ENCODE measurements around the gene AFAP1L2.

Gene AFAP1L2

DNA sequence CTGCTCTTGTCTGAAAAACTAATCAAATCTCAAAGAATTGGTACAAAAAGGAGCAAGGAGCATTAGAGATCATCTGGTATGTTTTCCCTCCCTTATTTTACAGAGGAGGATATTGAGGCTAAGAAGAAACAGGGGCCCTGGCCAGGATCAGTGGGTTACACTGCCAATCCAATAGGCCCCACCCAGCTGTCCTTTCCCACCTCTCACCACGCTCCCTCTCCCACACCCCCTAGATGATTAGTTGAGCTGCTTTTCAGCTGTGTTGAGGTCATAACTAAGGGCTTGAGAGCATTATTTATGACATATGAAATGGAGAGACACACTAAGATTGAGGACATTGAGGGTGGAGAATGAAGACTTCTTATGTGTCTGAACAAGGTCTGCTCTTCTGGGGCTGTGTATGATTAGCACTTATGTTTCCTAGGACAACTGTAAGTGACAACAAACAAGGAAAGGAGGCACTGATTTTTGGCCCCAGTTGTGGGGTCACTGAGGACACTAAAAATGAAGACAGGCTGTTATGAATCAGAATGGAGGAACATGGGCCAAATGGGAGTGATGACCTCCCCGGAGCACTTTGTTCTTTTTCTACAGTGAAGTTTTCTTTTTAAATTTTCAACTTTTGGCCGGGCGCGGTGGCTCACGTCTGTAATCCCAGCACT is 138.8 kb downstream of the AFAP1L2 start:
- intact Hi-C loops (cut with DNase I), result no loop called here
- no peak for DNase-seq

DNA sequence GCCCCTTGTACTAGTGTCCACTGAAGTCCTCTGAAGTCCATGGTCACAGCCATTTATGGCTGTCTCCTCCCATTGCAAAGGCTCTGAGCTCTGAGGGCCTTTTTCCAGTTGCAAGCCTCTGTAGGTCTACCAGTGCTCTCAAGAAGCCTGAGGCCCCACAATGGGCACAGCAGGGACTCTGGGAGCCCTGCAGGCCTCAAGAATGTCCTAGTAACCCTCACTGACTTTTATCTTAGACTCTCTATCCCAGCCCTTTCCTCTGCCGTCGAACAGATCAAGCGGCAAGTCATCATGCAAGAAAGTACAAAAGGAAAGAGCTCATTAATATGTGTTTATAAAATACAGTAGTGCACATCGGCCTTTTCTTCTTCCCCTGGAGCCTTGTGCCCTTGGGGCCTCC is 141.8 kb downstream of the AFAP1L2 start:
- no peak for DNase-seq
- intact Hi-C loops (cut with DNase I), result no loop called here

DNA sequence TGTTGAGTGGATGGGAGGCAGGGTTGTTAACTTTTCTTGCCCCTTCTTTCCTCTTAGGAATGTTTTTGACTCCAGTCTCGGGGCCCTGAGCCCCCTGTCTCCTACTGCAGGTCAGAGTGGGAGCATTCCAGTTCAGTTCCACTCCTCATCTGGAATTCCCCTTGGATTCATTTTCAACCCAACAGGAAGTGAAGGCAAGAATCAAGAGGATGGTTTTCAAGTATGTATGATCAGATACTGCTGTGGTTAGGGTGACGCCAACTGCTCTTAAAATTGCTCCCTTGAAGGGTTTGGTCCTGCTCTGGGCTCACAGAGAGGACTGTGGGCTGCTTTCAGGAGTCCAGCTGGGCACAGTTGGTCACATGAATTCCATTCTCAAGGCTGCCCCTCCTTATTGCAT is 143.2 kb downstream of the AFAP1L2 start:
- DNase-seq, result no peak
- intact Hi-C loops (cut with DNase I), result no loop called here

GRCh38 chr10:114260366-114260765 is 143.9 kb downstream of the AFAP1L2 start:
- no peak for DNase-seq
- intact Hi-C loops (cut with DNase I), result no loop called here

DNA sequence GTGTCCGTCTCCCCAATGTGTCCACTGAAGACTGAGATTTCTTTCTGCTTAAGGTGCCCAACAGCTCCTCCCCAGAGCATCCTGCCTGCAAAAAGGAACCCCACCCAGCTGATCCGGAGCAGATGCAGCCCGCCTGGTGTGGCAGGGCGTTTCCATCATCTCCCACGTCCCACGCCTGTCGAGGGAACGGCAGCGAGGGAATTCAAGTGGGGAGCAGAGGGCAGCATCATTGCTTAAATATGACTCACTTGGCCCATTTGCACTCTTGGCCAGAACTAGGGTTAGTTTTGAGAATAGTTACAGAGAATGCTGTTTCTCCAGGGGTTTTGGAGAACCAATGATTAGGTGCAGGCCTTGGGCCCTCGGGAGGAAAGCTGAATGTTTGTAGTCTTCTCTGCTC is 144.5 kb downstream of the AFAP1L2 start:
- intact Hi-C loops (cut with DNase I), result no loop called here
- DNase-seq, result no peak

- intact Hi-C loops (cut with DNase I), result no loop called here
- no peak for DNase-seq
These were observed 145.9 kb downstream of the AFAP1L2 start for GRCh38 chr10:114258274-114258840.

DNA sequence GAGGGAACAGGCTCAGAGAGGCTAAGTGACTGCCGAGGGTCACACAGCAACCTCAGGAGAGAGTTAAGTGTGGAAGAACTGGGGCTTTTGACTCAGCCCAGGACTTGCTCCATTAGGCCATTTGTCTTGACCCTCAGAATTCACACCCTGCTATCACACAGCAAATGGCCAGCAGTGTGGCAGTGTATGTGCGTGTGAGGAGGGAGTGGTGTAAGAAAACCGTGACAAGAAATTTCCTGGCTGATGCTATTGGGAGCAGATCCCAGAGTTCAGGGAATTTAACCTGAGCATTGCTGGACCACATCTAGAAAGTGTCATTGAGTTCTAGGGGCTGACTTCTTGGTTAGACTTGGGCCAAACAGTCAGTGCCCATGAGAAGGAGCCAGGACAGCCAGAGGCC is 146.8 kb downstream of the AFAP1L2 start:
- no peak for DNase-seq
- intact Hi-C loops (cut with DNase I), result no loop called here

GRCh38 chr10:114256822-114257221 is 147.5 kb downstream of the AFAP1L2 start:
- DNase-seq, result no peak
- intact Hi-C loops (cut with DNase I), result no loop called here

GRCh38 chr10:114256008-114256765 is 148.1 kb downstream of the AFAP1L2 start:
- intact Hi-C loops (cut with DNase I), result no loop called here
- no peak for DNase-seq

GRCh38 chr10:114255227-114255626 is 149.1 kb downstream of the AFAP1L2 start:
- intact Hi-C loops (cut with DNase I), result no loop called here

GRCh38 chr10:114252883-114253282 is 151.4 kb downstream of the AFAP1L2 start:
- intact Hi-C loops (cut with DNase I), result no loop called here
- no peak for DNase-seq

More at GRCh38 chr10:114255227-114255626, 149.1 kb downstream of the AFAP1L2 start:
- no peak for DNase-seq

DNA sequence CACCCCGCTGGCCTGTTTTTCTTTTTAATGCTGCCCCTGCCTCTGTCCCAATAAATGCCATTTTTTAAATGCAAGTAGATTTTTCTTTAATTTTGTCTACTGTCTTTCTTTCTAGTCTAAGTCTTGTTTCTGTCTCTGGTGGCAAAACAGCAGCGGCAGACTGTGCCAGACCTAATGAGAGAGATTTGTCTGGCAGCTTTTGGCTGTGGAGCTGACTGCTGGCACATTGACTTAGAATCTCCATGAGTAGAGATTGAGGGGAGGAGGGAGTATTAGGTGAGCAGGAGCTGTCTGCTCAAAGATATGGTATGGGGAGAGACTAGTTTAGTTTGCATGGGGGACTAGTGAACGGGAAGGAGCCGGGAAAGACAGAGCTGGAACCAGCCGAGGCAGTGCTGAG is 152.2 kb downstream of the AFAP1L2 start:
- intact Hi-C loops (cut with DNase I), result no loop called here
- DNase-seq, result no peak

- DNase-seq, result no peak
- intact Hi-C loops (cut with DNase I), result no loop called here
These were observed 153.6 kb downstream of the AFAP1L2 start for GRCh38 chr10:114250716-114251115.

- no peak for DNase-seq
- intact Hi-C loops (cut with DNase I), result no loop called here
These were observed 154.1 kb downstream of the AFAP1L2 start for GRCh38 chr10:114250236-114250635.

DNA sequence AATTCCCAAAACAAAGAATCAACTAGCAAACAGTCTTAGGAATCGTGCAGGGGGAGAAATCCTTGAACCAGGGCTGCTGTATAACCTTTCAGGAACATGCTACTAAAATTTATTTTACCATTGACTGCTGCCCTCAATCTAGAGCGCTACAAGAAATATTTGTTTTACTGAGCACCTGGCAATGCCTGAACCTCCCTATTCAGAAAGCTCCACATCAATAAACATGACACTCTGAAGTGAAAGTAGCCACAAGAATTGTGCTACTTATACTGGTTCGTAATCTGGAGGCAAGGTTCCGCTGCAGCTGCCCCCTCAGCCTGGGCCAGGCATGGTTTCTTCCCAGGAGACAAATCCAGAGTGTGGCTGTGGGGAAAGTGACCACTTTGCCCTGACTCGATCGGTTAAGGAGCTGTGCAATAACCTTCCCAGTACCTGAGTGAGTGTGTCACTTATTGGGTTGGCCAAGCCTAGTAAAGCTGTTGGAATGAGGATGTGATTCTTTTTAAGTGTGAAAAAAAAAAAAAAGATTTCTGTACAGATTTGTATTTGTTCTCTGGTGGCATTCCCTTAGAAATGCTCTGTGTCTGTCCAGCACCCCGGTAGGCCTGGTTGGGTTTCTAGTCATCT is 157.5 kb downstream of the AFAP1L2 start:
- DNase-seq, result no peak
- intact Hi-C loops (cut with DNase I), result no loop called here

GRCh38 chr10:114245121-114245791 is 159.0 kb downstream of the AFAP1L2 start:
- no peak for DNase-seq
- intact Hi-C loops (cut with DNase I), result no loop called here
